Neural cell (in vitro differentiated cells): Measurements from ENCODE around the gene DOCK2. TPM values are rescaled to one million over a fixed set of nuclear protein-coding genes. Genes with fewer than 3 reads are reported as not detected.

ENCODE experiments used
- H2AFZ ChIP-seq: fragments of 200-600, 300-800 bp; sonication (generic), shearing (Covaris generic); 2 replicates; pipeline ENCODE4 v1.6.0; 2014; ENCODE audit warnings: low read depth, mild to moderate bottlenecking, antibody characterized with exemption, low read length, moderate library complexity
- H3F3A ChIP-seq: fragments of 200-600 bp; shearing (Covaris generic); 2 replicates; pipeline ENCODE4 v1.6.1; 2016; ENCODE audit warnings: mild to moderate bottlenecking, moderate library complexity, mixed read lengths, antibody characterized with exemption, low read length; ENCODE audit not compliant: insufficient read depth, poor library complexity, severe bottlenecking
- H3K27ac ChIP-seq: fragments of 200-600, 300-800 bp; sonication (generic), shearing (Covaris generic); 2 replicates; pipeline ENCODE4 v1.5.1; 2014; ENCODE audit warnings: mild to moderate bottlenecking, low read length, moderate library complexity
- H3K27me3 ChIP-seq: fragments of 300-800, 200-600 bp; sonication (generic), shearing (Covaris generic); 2 replicates; pipeline ENCODE4 v1.6.0; 2014; ENCODE audit warnings: mild to moderate bottlenecking, low read depth, low read length, moderate library complexity; ENCODE audit not compliant: insufficient read depth
- H3K36me3 ChIP-seq: fragments of 300-800, 200-600 bp; sonication (generic), shearing (Covaris generic); 2 replicates; pipeline ENCODE4 v1.5.1; 2014; ENCODE audit warnings: mild to moderate bottlenecking, antibody characterized with exemption, low read length, moderate library complexity; ENCODE audit not compliant: insufficient read depth
- H3K4me2 ChIP-seq: fragments of 300-800, 200-600 bp; sonication (generic), shearing (Covaris generic); 2 replicates; pipeline ENCODE4 v1.6.0; 2014; ENCODE audit warnings: mild to moderate bottlenecking, low read length
- H3K4me3 ChIP-seq: fragments of 300-800, 200-600 bp; sonication (generic), shearing (Covaris generic); 2 replicates; pipeline ENCODE4 v1.5.1; 2014; ENCODE audit warnings: mild to moderate bottlenecking, low read length, moderate library complexity
- H3K79me2 ChIP-seq: fragments of 200-600 bp; shearing (Covaris generic); replicated peaks from 2 replicates; pipeline ENCODE4 v1.6.0; 2014; ENCODE audit warnings: mild to moderate bottlenecking, low read length, moderate library complexity; ENCODE audit not compliant: insufficient read depth
- H3K9ac ChIP-seq: fragments of 300-800, 200-600 bp; sonication (generic), shearing (Covaris generic); 2 replicates; pipeline ENCODE4 v1.6.1; 2016; ENCODE audit warnings: mild to moderate bottlenecking, low read length, mixed read lengths
- H3K9me2 ChIP-seq: fragments of 200-600 bp; shearing (Covaris generic); 2 replicates; pipeline ENCODE4 v1.6.1; 2016; ENCODE audit warnings: mild to moderate bottlenecking, low read length, mixed read lengths; ENCODE audit not compliant: insufficient read depth
- H3K9me3 ChIP-seq: fragments of 200-600, 300-800 bp; sonication (generic), shearing (Covaris generic); 2 replicates; pipeline ENCODE4 v1.6.1; 2016; ENCODE audit warnings: mild to moderate bottlenecking, mixed run types, low read length, moderate library complexity, mixed read lengths
- H4K20me1 ChIP-seq: fragments of 200-600 bp; shearing (Covaris generic); 2 replicates; pipeline ENCODE4 v1.6.1; 2016; ENCODE audit warnings: mild to moderate bottlenecking, mixed run types; ENCODE audit not compliant: insufficient read depth
- CTCF ChIP-seq: fragments of 450-650 bp; IDR thresholded peaks from 2 replicates; pipeline ENCODE4 v1.5.1; 2014; ENCODE audit warnings: antibody characterized with exemption, mild to moderate bottlenecking, moderate library complexity; ENCODE audit not compliant: poor library complexity, severe bottlenecking
- EP300 ChIP-seq: fragments of 450-650 bp; conservative IDR thresholded peaks from 2 replicates; pipeline ENCODE4 v1.6.1; 2014; ENCODE audit warnings: antibody characterized with exemption, mild to moderate bottlenecking, moderate library complexity; ENCODE audit not compliant: poor library complexity, severe bottlenecking
- EZH2 ChIP-seq: fragments of 200-600, 300-800 bp; shearing (Covaris generic), sonication (generic); IDR thresholded peaks from 2 replicates; pipeline ENCODE4 v1.6.1; 2014; ENCODE audit warnings: antibody characterized with exemption, low read length, borderline replicate concordance, mild to moderate bottlenecking; ENCODE audit not compliant: insufficient read depth, poor library complexity, severe bottlenecking
- MXI1 ChIP-seq: fragments of 450-650 bp; conservative IDR thresholded peaks from 2 replicates; pipeline ENCODE4 v1.6.1; 2014; ENCODE audit warnings: antibody characterized with exemption, mild to moderate bottlenecking; ENCODE audit not compliant: poor library complexity, severe bottlenecking
- POLR2AphosphoS5 ChIP-seq: IDR thresholded peaks from 2 replicates; pipeline ENCODE4 v1.6.1; 2012
- RAD21 ChIP-seq: fragments of 450-650 bp; conservative IDR thresholded peaks from 2 replicates; pipeline ENCODE4 v1.6.1; 2014; ENCODE audit warnings: antibody characterized with exemption, mild to moderate bottlenecking, moderate library complexity
- REST ChIP-seq: IDR thresholded peaks from 2 replicates; pipeline ENCODE4 v1.6.1; 2012; ENCODE audit warnings: borderline replicate concordance
- SMC3 ChIP-seq: fragments of 450-650 bp; conservative IDR thresholded peaks from 2 replicates; pipeline ENCODE4 v1.6.1; 2014; ENCODE audit warnings: antibody characterized with exemption, mild to moderate bottlenecking, moderate library complexity; ENCODE audit not compliant: poor library complexity
- TAF1 ChIP-seq: IDR thresholded peaks from 2 replicates; pipeline ENCODE4 v1.6.1; 2012; ENCODE audit warnings: low read depth
- polyA plus RNA-seq: library from polyadenylated mRNA; depleted of rRNA; stranded (reverse); fragments of >200 nt; gene quantifications from 2 replicates; pipeline ENCODE4 v1.2.3, GENCODE V29; 2014

DOCK2 gene
- polyA plus RNA-seq, 1 donor from 2014 or later = 0.15 TPM

GRCh38 chr5:169913479-169913878 lies 276.4 kb downstream of the DOCK2 start:
- TF ChIP-seq MXI1 (no peak), SMC3 (no peak), CTCF (no peak), TAF1 (no peak), REST (no peak), POLR2AphosphoS5 (no peak), EZH2 (no peak), EP300 (no peak), RAD21 (no peak)
- no peaks in the 10 kb centered on the region for H3K36me3 ChIP-seq
- H3K79me2 ChIP-seq = no peaks in the 10 kb centered on the region
- no peaks in the 10 kb centered on the region for H3F3A ChIP-seq
- no peak overlapping the region for H3K4me3 ChIP-seq
- H3K27me3 ChIP-seq = no peaks in the 10 kb centered on the region
- no peak overlapping the region for H3K9ac ChIP-seq
- H3K9me2 ChIP-seq = no peaks in the 10 kb centered on the region
- no peak overlapping the region for H3K27ac ChIP-seq
- H3K9me3 ChIP-seq = no peaks in the 10 kb centered on the region
- H3K4me2 ChIP-seq = no peak overlapping the region
- no peak overlapping the region for H2AFZ ChIP-seq
- H4K20me1 ChIP-seq = no peaks in the 10 kb centered on the region

GRCh38 chr5:169914766-169915165 lies 277.7 kb downstream of the DOCK2 start:
- Histone ChIP-seq H3K79me2 (no peaks in the 10 kb centered on the region), H3K27ac (no peak overlapping the region), H3K4me2 (no peak overlapping the region), H3K36me3 (no peaks in the 10 kb centered on the region), H3K9me2 (no peaks in the 10 kb centered on the region), H2AFZ (no peak overlapping the region), H3F3A (no peaks in the 10 kb centered on the region), H3K9ac (no peak overlapping the region), H4K20me1 (no peaks in the 10 kb centered on the region), H3K4me3 (no peak overlapping the region), H3K9me3 (no peaks in the 10 kb centered on the region), H3K27me3 (no peaks in the 10 kb centered on the region)
- no peak for TF ChIP-seq REST
